Choroid plexus epithelial cell (primary cell): ENCODE results near the gene PSMB7.

Experiments
- DNase-seq: peaks from one replicate; pipeline ENCODE4 v3.0.0-alpha.2; 2010; ENCODE audit warnings: low read depth
- H3K4me3 ChIP-seq: 2 replicates; pipeline ENCODE4 v1.5.1; 2011; ENCODE audit warnings: low read depth, mild to moderate bottlenecking, control low read depth, low read length, moderate library complexity
- CTCF ChIP-seq: conservative IDR thresholded peaks from 2 replicates; pipeline ENCODE4 v1.5.1; 2011; ENCODE audit warnings: low read depth, mild to moderate bottlenecking, control low read depth, inconsistent platforms, low read length, moderate library complexity

PSMB7 gene

GRCh38 chr9:124455820-124456219 lies 40.6 kb upstream of the PSMB7 start:
- no peak overlapping the region for H3K4me3 ChIP-seq
- no peak for DNase-seq
- no peak for TF ChIP-seq CTCF

- no peak for TF ChIP-seq CTCF
- H3K4me3 ChIP-seq, result no peak overlapping the region
- DNase-seq, result no peak
Observed at GRCh38 chr9:124454791-124455443, 39.7 kb upstream of the PSMB7 start.

GRCh38 chr9:124454296-124454695 lies 39.1 kb upstream of the PSMB7 start:
- TF ChIP-seq CTCF, result no peak
- no peak for DNase-seq
- H3K4me3 ChIP-seq, result no peak overlapping the region

GRCh38 chr9:124453586-124454191 lies 38.4 kb upstream of the PSMB7 start:
- H3K4me3 ChIP-seq, result no peak overlapping the region
- DNase-seq, result no peak

GRCh38 chr9:124452841-124453585 lies 37.8 kb upstream of the PSMB7 start:
- no peak for DNase-seq
- no peak overlapping the region for H3K4me3 ChIP-seq
- no peak for TF ChIP-seq CTCF

More at GRCh38 chr9:124453586-124454191, 38.4 kb upstream of the PSMB7 start:
- TF ChIP-seq CTCF, result no peak

GRCh38 chr9:124452326-124452725 lies 37.1 kb upstream of the PSMB7 start:
- no peak for TF ChIP-seq CTCF
- DNase-seq, result no peak
- H3K4me3 ChIP-seq, result no peak overlapping the region
